Stimulated activated CD8-positive, alpha-beta memory T cell treated with anti-CD3 and anti-CD28 coated beads, Interleukin-12 subunit alpha, Interleukin-12 subunit beta, amount 100 ng/mL, for 1 hour (primary cell): ENCODE results near the gene CREB3L4.
A peak's percentile ranks its signal among the peaks of the same experiment; 100 is the strongest.

Experiments used
- DNase-seq: peaks from one replicate; pipeline ENCODE4 v3.0.0-alpha.2; 2020; ENCODE audit warnings: low read depth

The CREB3L4 gene

GRCh38 chr1:153967107-153967999 is at the start of gene CREB3L4:
Gene CREB3L4 (plus strand): TSS chr1:153967902. CDS start chr1:153968526, 624 bp downstream.
- DNase-seq: peak; percentile 67

DNA sequence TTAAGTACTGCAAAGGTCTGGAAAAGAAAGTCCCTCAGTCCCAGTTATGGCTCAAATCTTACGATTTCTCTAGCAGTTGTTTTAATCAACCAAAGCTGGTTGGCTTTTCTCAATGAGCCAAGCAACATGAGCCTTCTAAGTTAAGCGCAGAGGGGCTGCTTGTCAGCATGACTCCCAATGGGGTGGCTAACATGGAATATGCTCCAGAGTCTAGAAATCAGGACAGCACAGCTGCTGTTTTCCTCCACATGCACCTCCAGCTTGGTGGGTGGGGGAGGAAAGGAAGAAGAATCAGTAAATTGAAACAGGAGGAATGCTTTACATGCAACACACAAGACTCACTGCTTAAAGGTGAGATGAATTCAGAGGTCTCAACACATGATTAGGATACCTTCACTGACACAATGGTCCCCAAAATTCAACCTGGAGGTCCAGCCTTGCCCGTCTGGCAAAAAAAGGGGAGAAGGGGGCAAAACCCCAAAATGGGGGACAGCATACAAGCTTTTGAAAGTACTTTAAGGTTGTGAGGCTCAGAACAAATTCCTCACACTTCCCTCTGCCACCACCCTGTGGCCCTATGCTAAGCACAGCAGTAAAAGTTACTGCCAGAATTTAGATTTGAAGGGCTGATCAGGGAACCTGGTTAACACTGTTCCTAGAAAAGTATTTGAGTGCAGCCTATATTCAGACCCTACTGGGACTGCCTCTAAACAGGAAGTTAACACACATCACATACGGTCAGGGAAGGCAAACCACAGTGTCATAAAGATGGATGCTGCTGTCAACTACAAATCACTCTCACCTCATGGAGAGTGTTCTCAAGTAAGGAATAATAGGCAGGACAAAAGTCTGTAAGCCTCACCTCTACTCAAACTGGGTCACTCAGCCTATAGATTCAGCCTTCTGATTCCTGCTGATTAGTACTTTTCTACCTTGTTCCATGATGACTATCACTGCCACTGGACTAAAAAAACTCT is 47.5 kb upstream of the CREB3L4 start:
- DNase-seq: no peak

DNA sequence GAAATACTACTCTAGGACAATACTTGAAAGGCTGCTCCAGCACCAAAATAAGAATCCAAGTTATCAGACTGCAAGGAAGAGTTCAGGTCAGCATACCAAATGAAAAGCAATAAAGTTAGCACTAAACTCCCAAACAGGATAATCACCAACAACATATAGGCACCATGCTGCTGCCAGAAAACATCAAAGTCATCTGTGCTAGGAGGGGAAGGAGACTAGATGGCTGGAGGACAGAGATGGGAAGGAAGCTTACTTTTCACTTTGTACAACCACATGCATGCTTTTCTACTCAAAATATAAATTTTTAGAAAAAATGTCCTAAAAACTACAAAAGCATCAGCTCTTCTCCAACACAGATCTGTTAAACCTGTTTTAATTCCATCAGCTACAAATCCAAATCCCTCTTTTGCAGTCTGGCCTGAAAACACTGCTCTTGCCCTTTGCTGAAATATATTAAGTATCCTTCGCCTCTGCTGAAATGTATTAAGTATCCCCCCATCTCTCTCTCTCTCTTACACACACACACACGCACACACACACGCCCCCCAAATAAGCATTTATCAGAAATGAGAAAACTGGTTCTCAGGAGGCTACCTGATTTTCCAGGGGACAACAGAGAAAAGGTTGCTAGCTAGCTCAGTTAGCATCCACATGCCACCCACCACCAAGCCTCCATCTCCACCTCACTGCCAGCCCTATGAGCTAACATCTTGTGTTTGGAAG is 46.5 kb upstream of the CREB3L4 start:
- no peak for DNase-seq

GRCh38 chr1:153921803-153922075 is 46.0 kb upstream of the CREB3L4 start:
- DNase-seq: no peak

GRCh38 chr1:153922076-153922971 is 45.4 kb upstream of the CREB3L4 start:
- DNase-seq: peak; percentile 37

DNA sequence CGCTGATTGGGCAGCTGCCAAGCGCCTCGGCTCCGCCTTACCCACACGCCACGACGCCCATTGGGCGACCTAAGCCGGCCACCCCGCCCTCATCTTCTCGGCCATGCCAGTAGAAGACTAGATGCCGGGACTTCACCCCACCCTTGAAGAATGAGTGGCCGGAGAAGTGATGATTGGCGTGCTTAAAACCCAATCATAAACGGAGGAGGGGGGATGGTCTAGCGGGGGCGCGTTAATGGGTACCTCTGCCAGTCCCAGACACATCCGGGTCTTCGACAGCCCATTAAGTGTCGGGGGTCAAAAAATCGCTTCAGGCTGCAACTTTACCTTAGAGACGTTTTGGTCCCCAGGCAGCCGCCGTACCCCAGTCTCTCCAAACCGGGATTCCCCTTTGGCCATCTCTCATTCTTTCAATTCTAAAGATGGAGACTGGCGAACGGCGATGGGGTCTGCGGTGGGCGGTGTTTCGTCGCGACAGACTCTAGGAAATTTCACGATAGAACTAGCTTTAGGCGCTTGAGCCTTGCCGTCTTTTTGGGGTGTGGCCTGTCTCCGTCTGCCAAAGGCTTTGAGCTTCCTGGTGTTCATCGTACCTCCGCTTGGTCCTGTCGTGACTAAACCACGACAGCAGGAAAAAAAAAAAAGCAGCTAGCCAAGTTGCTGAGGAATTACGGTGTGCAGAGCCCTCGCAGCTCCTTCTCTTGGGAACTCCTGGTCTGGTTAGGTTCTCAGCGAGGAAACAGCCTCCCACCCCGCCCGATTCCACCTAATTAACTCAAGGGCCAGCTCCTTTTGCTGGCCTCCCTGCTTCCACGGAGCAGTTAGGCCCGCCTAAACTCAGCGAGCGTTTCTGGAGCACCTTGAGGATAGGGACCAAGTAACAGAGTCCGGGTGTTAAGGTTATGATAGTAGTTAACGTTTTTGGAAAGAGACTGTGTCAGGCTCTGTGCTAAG is 44.5 kb upstream of the CREB3L4 start, which contains the start of gene GATAD2B:
Gene GATAD2B, minus strand, starts transcription at position 1 of the 954 bp plus-strand sequence. CDS start 94,625 bp downstream, outside the sequence.
- DNase-seq: peak; percentile 97

- DNase-seq: no peak
Measured at GRCh38 chr1:153926405-153926804, 41.3 kb upstream of the CREB3L4 start.

DNA sequence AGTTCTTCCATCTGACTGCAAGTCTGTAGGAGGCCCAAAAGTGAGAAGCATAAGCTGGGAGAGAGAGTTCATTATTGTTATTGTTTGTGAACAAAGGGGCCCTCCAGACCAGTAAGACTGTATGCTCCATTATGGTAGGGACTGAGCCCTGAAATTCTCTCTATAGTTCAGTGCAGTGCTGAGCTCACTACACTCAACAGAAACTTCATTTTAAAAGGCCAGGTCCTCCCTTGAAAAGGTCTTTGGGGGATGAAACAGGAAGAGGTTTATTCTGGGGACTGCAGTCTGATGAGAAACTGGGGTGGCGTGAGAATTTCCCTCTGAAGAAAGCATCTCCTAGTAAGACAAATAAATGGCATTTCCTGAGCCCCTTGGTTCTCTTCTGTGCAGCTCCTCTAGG is 39.5 kb upstream of the CREB3L4 start:
- no peak for DNase-seq

DNA sequence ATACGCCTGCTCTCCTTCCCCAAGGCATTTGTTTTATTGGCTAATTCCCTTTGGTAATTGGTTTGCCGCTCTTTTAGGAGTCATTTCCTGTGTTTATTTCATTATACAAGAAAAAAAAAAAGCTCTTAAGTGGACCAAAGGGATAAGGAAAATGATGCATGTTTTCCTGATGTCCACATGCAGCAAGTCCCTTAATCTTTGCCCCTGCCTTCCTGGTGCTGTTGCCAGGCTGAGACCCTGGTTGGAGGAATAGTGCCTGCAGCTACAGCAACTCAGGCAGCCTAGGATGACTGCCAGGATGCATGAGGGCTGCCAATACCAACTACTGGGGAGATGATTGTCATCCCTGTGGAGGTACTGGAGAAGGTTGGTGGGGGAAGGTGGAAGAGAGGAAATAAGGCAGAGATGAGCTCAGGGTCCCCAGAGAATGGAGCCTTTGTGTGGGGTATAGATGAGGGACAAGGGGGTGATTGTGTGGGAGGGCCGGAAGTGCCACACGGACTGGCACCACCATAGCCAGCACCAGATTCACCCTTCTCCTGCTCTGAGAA is 38.8 kb upstream of the CREB3L4 start:
- no peak for DNase-seq

- no peak for DNase-seq
Measured at GRCh38 chr1:153929426-153929825, 38.3 kb upstream of the CREB3L4 start.

GRCh38 chr1:153929981-153930948 is 37.4 kb upstream of the CREB3L4 start:
- no peak for DNase-seq

GRCh38 chr1:153932156-153933131 is 35.3 kb upstream of the CREB3L4 start:
- DNase-seq: no peak

DNA sequence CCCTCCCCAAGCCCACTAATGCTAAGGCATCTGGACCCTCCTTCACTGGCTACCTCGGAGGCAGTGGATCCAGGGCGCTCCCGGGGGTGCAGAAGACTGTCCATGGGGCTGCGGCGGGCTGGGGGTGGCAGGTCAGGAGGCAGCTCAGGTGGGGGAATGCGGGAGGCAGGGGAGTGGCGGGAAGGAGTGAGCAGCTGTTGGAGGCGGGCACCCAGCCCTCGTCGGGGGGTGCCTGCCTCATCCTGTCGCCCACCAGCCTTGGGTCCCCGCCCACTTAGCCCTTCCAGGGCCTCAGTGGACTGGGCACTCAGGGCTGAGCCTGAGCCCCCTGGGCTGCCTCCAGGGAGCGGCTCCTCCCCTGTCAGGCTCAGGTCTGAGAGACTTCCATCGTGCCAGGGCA is 34.3 kb upstream of the CREB3L4 start:
- no peak for DNase-seq

- no peak for DNase-seq
Measured at GRCh38 chr1:153933955-153934354, 33.7 kb upstream of the CREB3L4 start.

- no peak for DNase-seq
Measured at GRCh38 chr1:153934746-153935145, 33.0 kb upstream of the CREB3L4 start.

- no peak for DNase-seq
Measured at GRCh38 chr1:153936011-153936802, 31.5 kb upstream of the CREB3L4 start.
